HAP-1 (cell line): ENCODE results near the gene AIG1.
"Not testable (repeated sequence)": the region's sequence is repeated elsewhere in the genome, so short reads cannot be mapped to it uniquely, and the experiment has no call there.

Experiments used
- DNase-seq, 2 experiments: peaks; one replicate each; pipeline ENCODE4 v3.0.0-alpha.2; 2016 to 2020; ENCODE audit warnings: low spot score in 2 of 2
- H3K27me3 ChIP-seq: fragments of 250-450 bp; sonication (Bioruptor Pico); 2 replicates; pipeline ENCODE4 v1.5.1; 2020; ENCODE audit warnings: low read depth, mild to moderate bottlenecking, moderate library complexity
- H3K36me3 ChIP-seq: fragments of 250-450 bp; sonication (Bioruptor Pico); replicated peaks from 2 replicates; pipeline ENCODE4 v1.5.1; 2020; ENCODE audit warnings: mild to moderate bottlenecking
- H3K4me1 ChIP-seq: fragments of 250-450 bp; sonication (Bioruptor Pico); 2 replicates; pipeline ENCODE4 v1.5.1; 2020; ENCODE audit warnings: mild to moderate bottlenecking
- H3K4me3 ChIP-seq: fragments of 250-450 bp; sonication (Bioruptor Pico); 2 replicates; pipeline ENCODE4 v1.5.1; 2020; ENCODE audit warnings: mild to moderate bottlenecking, moderate library complexity
- H3K9me3 ChIP-seq: fragments of 250-450 bp; sonication (Bioruptor Pico); 2 replicates; pipeline ENCODE4 v1.5.1; 2020; ENCODE audit warnings: mild to moderate bottlenecking, moderate library complexity
- in situ Hi-C: fragments of 300-500 bp; cut with MboI; formaldehyde crosslinking; loops from 3 replicates; pipeline ENCODE4 v1.14.3; 2020; ENCODE audit warnings: low sequenced_read_pairs, inconsistent platforms, mixed read lengths

The AIG1 gene

DNA sequence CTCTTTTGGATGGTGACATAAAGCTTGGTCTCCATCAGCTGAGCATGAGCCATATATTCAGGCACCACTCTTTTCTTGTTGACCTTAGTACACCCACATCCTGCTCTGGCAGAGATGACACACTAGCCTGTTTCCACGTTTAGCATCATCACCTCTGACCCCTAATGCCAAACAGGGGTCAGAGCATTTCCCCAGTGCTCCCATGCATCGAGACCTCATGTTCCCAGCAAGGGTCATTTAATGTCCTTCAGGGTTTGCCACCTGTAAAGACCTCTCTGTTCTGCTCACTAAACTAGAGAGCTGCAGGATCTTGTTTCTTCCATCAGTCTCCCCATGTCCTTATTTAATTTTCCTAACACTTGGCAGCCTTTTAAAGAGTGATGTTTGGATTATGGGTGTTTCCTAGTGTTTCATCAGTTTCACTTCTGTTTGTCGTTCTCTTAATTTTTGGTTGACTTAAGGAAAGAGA is 97.5 kb downstream of the AIG1 start:
- Histone ChIP-seq H3K9me3 (no peaks in the 10 kb centered on the region), H3K4me1 (no peaks in the 10 kb centered on the region), H3K27me3 (no peaks in the 10 kb centered on the region), H3K36me3 (no peaks in the 10 kb centered on the region), H3K4me3 (no peak overlapping the region)
- DNase-seq: no peak
- in situ Hi-C loops: no loop called here

- DNase-seq: no peak
- Histone ChIP-seq H3K4me3 (no peak overlapping the region), H3K27me3 (no peaks in the 10 kb centered on the region), H3K4me1 (no peaks in the 10 kb centered on the region), H3K36me3 (no peaks in the 10 kb centered on the region), H3K9me3 (no peaks in the 10 kb centered on the region)
- in situ Hi-C loops: no loop called here
Measured at GRCh38 chr6:143159001-143159400, 98.3 kb downstream of the AIG1 start.

- Histone ChIP-seq H3K9me3 (no peaks in the 10 kb centered on the region), H3K4me3 (no peak overlapping the region), H3K27me3 (no peaks in the 10 kb centered on the region), H3K36me3 (no peaks in the 10 kb centered on the region), H3K4me1 (no peaks in the 10 kb centered on the region)
- no peak for DNase-seq
- in situ Hi-C loops: no loop called here
Measured at GRCh38 chr6:143160015-143160414, 99.3 kb downstream of the AIG1 start.

- in situ Hi-C loops: no loop called here
Measured at GRCh38 chr6:143160439-143161220, 99.9 kb downstream of the AIG1 start.

DNA sequence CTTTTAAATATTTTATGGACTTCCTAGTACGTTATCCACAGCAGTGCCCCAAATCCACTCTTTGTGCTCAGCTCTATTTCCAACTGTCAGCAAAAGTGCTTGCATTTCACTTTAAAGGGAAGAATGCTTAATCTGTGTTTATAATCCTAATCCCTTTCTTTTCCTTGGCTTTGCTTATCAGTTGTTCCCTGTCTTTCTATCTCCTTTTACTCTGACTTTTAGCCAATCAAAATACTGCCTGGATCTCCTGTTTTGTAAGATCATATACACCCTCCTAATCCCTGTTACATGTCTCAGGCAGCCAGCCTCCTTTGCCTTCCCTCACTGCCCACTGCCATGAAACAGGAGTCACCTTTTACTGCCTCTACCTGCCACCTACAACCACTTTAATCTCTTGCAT is 102.9 kb downstream of the AIG1 start:
- Histone ChIP-seq H3K4me3 (no peak overlapping the region), H3K4me1 (no peaks in the 10 kb centered on the region; the same call in 1 of the 2 replicates), H3K9me3 (no peaks in the 10 kb centered on the region), H3K36me3 (no peaks in the 10 kb centered on the region), H3K27me3 (no peaks in the 10 kb centered on the region)
- DNase-seq: peak in 1 of 2 experiments; percentile 6
- in situ Hi-C loops: no loop called here

More at GRCh38 chr6:143160439-143161220, 99.9 kb downstream of the AIG1 start:
- Histone ChIP-seq H3K4me3 (no peak overlapping the region), H3K27me3 (no peaks in the 10 kb centered on the region), H3K36me3 (no peaks in the 10 kb centered on the region), H3K9me3 (no peaks in the 10 kb centered on the region), H3K4me1 (no peaks in the 10 kb centered on the region)
- DNase-seq: no peak

- no peak for DNase-seq
- Histone ChIP-seq H3K9me3 (no peaks in the 10 kb centered on the region), H3K4me1 (no peaks in the 10 kb centered on the region; the same call in 1 of the 2 replicates), H3K36me3 (no peaks in the 10 kb centered on the region), H3K4me3 (no peak overlapping the region), H3K27me3 (no peaks in the 10 kb centered on the region)
- in situ Hi-C loops: no loop called here
Measured at GRCh38 chr6:143164565-143165105, 103.9 kb downstream of the AIG1 start.

DNA sequence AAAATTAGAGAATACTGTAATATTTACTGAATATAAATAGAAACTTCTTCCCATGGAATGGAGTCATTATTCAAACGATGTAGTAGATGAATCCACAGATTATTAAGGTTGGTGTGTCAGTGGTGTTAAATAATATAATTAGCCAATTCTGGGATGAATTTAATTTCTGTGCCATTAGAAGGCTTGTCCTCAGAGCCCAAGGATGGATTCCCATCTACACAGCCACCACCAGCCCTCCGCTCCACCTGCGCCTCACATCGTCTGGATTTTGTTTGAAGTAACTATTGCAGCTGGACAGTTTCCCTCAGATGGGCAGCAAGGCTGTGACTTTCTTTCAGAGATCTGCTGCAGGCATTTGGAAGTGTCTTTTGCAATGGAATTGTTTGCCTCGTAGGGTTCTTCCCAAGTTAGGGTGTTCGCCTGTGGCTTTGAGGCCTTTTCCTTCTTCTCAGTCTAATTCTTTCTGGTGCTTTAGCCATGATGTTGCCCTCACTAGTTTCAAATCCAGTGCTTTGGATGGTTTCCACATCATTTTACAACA is 104.7 kb downstream of the AIG1 start:
- no peaks in the 10 kb centered on the region for H3K9me3 ChIP-seq
- in situ Hi-C loops: no loop called here

DNA sequence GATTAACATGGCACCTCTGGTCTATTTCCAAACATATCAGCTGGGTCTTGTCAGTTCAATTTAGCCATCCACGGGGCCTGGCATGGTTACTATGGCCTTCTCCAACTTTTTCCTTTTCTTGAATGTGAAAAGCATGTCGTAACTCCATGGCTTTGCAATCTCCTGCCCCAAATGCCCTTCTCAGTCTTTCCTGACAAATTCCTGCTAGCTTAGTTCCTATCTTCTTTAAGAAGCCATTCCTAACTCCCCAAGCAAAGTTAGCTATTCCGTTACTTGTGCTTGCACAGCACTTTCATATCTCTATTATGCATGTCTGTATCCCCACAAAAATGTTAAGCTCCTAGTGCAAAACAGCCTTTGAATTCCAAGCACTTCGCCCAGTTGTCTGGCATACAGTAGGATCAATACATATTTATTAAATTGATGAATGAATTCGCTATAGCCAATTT is 105.6 kb downstream of the AIG1 start:
- Histone ChIP-seq H3K9me3 (no peaks in the 10 kb centered on the region), H3K4me1 (no peaks in the 10 kb centered on the region; the same call in 1 of the 2 replicates), H3K4me3 (no peak overlapping the region), H3K36me3 (no peaks in the 10 kb centered on the region), H3K27me3 (no peaks in the 10 kb centered on the region)
- DNase-seq: no peak
- in situ Hi-C loops: no loop called here

More for the DNA sequence above, 104.7 kb downstream of the AIG1 start:
- no peak for DNase-seq
- no peaks in the 10 kb centered on the region for H3K27me3 ChIP-seq
- H3K4me3 ChIP-seq: no peak overlapping the region
- no peaks in the 10 kb centered on the region; the same call in 1 of the 2 replicates for H3K4me1 ChIP-seq
- no peaks in the 10 kb centered on the region for H3K36me3 ChIP-seq

DNA sequence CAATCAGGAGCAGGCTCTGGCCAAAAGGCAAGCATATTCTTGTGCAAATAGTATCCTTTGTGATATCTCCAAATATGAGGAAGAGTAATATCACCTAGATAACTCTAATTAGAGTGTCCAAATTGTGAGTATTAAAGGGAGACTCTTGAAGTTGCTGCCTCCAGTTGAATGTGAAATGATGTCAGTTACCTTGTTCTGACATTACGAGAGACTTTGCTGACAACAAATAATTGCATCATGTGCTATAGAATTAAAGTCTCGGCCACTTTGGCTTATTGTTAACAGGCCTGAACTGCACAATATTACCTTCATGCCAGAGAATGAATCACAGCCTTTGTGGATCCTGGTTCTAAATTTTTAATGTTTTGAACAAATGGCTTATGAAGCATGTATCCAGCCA is 106.5 kb downstream of the AIG1 start:
- H3K4me1 ChIP-seq: no peaks in the 10 kb centered on the region; the same call in 1 of the 2 replicates
- no peaks in the 10 kb centered on the region for H3K36me3 ChIP-seq
- no peaks in the 10 kb centered on the region for H3K9me3 ChIP-seq
- in situ Hi-C loops: no loop called here
- no peak overlapping the region for H3K4me3 ChIP-seq
- H3K27me3 ChIP-seq: no peaks in the 10 kb centered on the region
- DNase-seq: no peak

- H3K4me1 ChIP-seq, DNase-seq, in situ Hi-C loops, H3K27me3 ChIP-seq, H3K4me3 ChIP-seq, H3K9me3 ChIP-seq, H3K36me3 ChIP-seq: not testable (repeated sequence)
Measured at GRCh38 chr6:143168396-143168816, 107.7 kb downstream of the AIG1 start.

- no peak for DNase-seq
- Histone ChIP-seq H3K9me3 (no peaks in the 10 kb centered on the region), H3K4me1 (no peaks in the 10 kb centered on the region; the same call in 1 of the 2 replicates), H3K36me3 (no peaks in the 10 kb centered on the region), H3K27me3 (no peaks in the 10 kb centered on the region), H3K4me3 (no peak overlapping the region)
- in situ Hi-C loops: no loop called here
Measured at GRCh38 chr6:143169440-143169839, 108.8 kb downstream of the AIG1 start.

- no peaks in the 10 kb centered on the region for H3K4me1 ChIP-seq
- H3K27me3 ChIP-seq: no peaks in the 10 kb centered on the region
- H3K4me3 ChIP-seq: no peak overlapping the region
- H3K9me3 ChIP-seq: no peaks in the 10 kb centered on the region
- in situ Hi-C loops: no loop called here
- no peaks in the 10 kb centered on the region for H3K36me3 ChIP-seq
- no peak for DNase-seq
Measured at GRCh38 chr6:143174516-143174915, 113.8 kb downstream of the AIG1 start.

GRCh38 chr6:143174951-143175350 is 114.3 kb downstream of the AIG1 start:
- Histone ChIP-seq H3K36me3 (no peaks in the 10 kb centered on the region), H3K4me3 (no peak overlapping the region), H3K9me3 (no peaks in the 10 kb centered on the region), H3K4me1 (no peaks in the 10 kb centered on the region), H3K27me3 (no peaks in the 10 kb centered on the region)
- no peak for DNase-seq
- in situ Hi-C loops: no loop called here
